Fibroblast of mammary gland (primary cell): ENCODE data around the gene MEX3D.
"Not testable (repeated sequence)": the region's sequence is repeated elsewhere in the genome, so short reads cannot be mapped to it uniquely, and the experiment has no call there.

Source experiments
- DNase-seq: peaks from one replicate; pipeline ENCODE4 v3.0.0-alpha.2; 2010; ENCODE audit warnings: low read depth
- H3K4me3 ChIP-seq: 2 replicates; pipeline ENCODE4 v1.5.1; 2011; ENCODE audit warnings: low read depth, mild to moderate bottlenecking, low read length, moderate library complexity; ENCODE audit not compliant: control insufficient read depth
- TF ChIP-seq, protein P1 (sequence below): conservative IDR thresholded peaks from 2 replicates; pipeline ENCODE4 v1.5.1; 2011; ENCODE audit warnings: low read depth, low read length, inconsistent platforms; ENCODE audit not compliant: control insufficient read depth, insufficient read depth

Gene MEX3D

DNA sequence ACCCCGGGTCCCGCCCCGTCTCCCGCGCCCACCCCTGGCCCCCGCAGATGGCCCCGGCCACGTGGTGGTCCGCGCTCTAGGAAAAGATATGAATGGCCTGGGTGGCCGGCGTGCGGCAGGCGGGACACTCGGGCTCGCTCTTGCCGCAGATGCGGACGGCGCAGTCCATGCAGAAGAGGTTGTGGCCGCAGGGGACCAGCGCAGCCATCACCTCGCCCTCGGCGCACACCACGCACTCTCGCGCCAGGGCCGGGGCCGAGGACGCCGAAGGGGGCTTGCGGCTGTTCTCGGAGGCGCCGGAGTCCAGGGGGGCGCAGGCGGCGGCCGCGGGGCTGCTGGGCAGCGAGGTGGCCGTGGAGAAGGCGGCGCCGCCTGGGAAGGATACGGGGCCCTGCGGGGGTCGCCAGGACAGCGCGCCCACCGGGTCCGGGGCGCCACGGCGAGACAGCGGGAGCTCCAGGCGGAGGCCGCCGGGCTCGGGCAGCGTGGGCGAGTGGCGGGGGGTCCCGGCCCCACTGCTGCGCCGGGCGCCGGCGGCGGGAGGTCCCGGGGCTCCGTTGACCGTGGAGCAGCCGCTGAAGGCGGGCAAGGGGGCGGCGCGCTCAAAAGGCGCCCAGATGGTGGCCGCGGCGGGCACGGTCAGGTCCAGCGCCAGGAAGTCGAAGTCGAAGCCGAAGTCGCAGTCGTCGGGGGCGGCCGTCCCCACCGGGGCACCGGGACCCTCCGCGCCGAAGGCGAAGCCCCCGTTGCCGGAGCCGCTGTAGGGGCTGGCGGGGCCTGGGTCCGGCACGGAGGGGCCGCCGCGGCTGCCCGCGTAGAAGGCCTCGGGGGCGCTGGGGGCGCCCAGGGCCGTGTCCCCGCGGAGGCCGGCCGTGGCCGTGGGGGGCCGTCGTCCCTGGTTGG is 12.4 kb downstream of the MEX3D start:
- no peak overlapping the region for H3K4me3 ChIP-seq
- DNase-seq: no peak
- TF ChIP-seq, protein P1, sequence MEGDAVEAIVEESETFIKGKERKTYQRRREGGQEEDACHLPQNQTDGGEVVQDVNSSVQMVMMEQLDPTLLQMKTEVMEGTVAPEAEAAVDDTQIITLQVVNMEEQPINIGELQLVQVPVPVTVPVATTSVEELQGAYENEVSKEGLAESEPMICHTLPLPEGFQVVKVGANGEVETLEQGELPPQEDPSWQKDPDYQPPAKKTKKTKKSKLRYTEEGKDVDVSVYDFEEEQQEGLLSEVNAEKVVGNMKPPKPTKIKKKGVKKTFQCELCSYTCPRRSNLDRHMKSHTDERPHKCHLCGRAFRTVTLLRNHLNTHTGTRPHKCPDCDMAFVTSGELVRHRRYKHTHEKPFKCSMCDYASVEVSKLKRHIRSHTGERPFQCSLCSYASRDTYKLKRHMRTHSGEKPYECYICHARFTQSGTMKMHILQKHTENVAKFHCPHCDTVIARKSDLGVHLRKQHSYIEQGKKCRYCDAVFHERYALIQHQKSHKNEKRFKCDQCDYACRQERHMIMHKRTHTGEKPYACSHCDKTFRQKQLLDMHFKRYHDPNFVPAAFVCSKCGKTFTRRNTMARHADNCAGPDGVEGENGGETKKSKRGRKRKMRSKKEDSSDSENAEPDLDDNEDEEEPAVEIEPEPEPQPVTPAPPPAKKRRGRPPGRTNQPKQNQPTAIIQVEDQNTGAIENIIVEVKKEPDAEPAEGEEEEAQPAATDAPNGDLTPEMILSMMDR: no peak

DNA sequence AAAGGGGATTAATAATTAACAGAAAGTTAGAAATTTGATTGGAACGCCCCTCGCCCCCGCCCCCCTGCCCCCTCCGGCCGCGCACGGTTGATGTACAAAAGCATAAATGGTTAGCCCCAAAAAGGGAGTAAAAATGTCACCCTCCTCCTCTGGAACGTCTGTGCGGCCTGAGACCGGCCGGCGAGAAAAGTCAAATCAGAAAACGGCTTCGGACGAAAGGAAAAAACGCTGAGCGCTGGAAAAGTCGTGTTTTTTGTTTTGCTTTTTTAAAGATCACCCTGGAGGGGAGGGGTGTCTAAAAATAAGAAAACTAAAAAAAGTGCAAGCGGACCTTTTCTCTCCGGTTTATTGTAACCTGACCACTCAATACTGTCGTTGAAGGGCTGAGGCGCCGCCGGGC is 13.2 kb downstream of the MEX3D start:
- DNase-seq: no peak
- TF ChIP-seq, protein P1: no peak
- H3K4me3 ChIP-seq: no peak overlapping the region

DNA sequence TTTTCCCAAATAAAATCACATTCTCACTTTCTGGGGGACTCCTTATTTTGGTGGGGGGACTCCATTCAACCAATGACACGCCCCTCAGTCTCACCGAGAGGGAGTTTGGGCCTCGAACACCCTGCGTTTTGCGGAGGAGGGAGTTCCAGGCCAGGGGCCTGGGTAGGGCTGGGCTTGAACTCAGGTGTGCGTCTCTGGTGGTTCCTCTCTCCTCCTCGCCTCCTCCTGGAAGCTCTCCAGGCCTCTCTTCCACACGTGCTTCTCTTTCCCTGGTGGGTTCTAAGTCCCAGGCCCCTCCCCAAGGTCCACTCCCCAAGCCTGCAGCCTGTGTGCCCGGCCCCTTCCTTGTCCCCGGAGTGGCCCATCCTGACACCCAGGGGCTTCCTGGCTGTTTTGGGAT is 14.7 kb downstream of the MEX3D start:
- DNase-seq: no peak
- TF ChIP-seq, protein P1: no peak
- no peak overlapping the region for H3K4me3 ChIP-seq

DNA sequence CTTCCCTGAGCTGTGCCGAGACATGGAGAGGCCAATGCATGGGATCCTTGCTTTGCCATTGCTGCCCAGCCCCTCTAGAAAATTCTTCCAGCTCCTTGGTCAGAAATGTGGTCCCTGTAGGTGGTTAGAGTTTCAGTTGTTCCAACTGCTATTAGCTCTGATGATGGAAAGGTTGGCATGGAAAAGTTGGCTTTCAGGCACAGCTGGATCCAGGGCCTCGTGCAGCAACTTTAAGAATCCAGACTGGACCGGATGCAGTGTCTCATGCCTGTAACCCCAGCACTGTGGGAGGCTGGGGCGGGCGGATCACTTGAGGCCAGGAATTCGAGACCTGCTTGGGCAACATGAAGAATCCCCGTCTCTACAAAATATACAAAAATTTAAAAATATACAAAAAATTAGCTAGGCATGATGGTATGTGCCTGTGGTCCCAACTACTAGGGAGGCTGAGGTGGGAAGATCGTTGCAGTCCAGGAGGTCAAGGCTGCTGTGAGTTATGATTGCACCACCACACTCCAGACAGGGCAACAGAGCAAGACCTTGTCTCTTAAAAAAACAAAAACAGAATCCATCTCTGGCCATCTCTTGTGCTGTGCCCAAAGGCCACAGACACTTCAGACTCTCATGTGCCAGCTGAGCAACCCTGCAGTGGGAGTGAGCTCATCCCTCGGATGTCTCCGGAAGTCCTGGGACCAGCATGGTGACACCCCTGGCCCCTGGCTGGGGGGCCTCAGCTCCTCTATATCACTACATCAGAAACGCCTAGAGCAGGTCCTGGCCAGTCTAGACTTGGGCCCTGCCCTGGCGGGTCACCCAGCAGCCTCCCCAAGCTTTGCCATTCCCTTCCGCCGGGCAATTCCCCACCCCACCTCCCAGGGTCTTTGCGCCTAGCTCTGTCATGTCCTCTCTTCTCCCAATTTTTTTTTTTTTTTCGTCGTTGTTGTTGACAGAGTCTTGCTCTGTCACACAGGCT is 16.8 kb downstream of the MEX3D start:
- H3K4me3 ChIP-seq: no peak overlapping the region
- no peak for DNase-seq
- TF ChIP-seq, protein P1: no peak

DNA sequence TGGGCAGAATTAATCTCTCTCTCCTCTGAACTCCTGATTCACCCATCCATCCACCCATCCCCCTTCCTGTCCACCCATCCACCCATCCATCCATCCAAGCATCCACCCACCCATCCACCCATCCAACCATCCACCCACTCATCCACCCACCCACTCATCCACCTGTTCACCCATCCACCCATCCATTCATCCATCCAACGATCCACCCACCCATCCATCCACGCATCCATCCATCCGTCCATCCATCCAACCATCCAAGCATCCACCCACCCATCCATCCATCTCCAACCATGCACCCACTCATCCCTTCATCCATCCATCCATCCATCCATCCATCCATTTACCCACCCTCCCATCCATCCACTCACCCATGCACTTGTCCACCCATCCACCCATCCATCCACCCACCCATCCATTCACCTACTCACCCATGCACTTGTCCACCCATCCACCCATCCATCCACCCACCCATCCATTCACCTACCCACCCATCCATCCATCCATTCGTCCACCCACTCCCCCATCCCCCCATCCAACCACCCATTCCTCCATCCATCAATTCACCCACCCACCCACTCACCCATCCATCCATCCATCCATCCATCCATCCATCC is 18.7 kb downstream of the MEX3D start:
- TF ChIP-seq, protein P1: no peak
- no peak overlapping the region for H3K4me3 ChIP-seq
- DNase-seq: no peak

DNA sequence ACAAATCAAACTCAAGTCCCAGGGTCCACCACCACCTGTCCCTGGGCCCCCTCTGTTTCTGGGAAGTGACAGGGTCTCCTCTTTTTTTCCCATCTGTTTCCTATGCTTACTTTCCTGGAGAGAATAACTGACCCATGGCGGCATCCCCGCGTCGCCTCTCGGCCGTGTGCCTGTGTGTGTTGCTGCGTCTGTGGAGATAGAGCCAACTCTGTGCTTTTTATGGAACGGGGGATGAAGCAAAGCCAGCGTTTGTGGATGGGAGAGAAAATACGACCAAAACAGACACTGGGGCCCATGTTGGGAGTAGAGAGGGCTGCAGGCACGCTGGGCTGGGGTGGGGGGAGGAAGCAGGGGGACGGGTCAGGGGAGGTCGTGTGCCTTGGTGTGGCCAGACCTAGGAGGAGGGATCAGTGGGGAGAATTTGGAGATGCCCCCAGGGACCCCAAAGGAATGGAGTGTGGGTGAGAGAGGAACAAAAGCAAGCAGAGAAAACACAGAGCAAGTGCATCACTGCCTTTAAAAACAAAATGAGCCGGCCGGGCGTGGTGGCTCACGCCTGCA is 27.7 kb downstream of the MEX3D start:
- TF ChIP-seq, protein P1: no peak
- no peak overlapping the region for H3K4me3 ChIP-seq
- no peak for DNase-seq

DNA sequence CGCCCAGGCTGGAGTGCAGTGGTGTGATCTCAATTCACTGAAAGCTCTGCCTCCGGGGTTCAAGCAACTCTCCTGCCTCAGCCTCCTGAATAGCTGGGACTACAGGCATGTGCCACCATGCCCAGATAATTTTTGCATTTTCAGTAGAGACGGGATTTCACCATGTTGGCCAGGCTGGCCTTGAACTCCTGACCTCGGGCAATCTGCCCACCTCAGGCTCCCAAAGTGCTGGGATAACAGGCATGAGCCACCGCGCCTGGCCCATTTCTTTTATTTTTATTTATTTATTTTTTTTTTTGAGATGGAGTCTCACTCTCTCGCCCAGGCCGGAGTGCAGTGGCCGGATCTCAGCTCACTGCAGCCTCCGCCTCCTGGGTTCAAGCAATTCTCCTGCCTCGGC is 28.4 kb downstream of the MEX3D start:
- H3K4me3 ChIP-seq, DNase-seq: not testable (repeated sequence)
